HL-60 (cell line): ENCODE data around the gene TECTB.

Source experiments
- DNase-seq, 2 experiments: peaks; one replicate each; pipeline ENCODE4 v3.0.0-alpha.2; 2010 to 2020; ENCODE audit warnings: low read depth in 1 of 2, low spot score in 1 of 2
- H3K27ac ChIP-seq: fragments of 250-450 bp; sonication (Bioruptor Pico); replicated peaks from 2 replicates; pipeline ENCODE4 v1.5.1; 2020; ENCODE audit warnings: mild to moderate bottlenecking, moderate library complexity
- H3K27me3 ChIP-seq: fragments of 250-450 bp; sonication (Bioruptor Pico); 2 replicates; pipeline ENCODE4 v1.5.1; 2021; ENCODE audit warnings: mild to moderate bottlenecking, moderate library complexity; ENCODE audit not compliant: insufficient read depth, poor library complexity, severe bottlenecking
- H3K4me3 ChIP-seq: replicated peaks from 2 replicates; pipeline ENCODE4 v1.5.1; 2011; ENCODE audit warnings: mild to moderate bottlenecking, control low read depth, low read length; ENCODE audit not compliant: insufficient read depth
- CTCF ChIP-seq: IDR thresholded peaks from one replicate; pipeline ENCODE4 v1.5.1; 2011; ENCODE audit warnings: low read length, control low read depth, inconsistent platforms; ENCODE audit not compliant: insufficient read depth
- GABPA ChIP-seq: IDR thresholded peaks from 2 replicates; pipeline ENCODE4 v1.6.1; 2012; ENCODE audit warnings: low read depth
- POLR2AphosphoS5 ChIP-seq: IDR thresholded peaks from 2 replicates; pipeline ENCODE4 v1.6.1; 2012; ENCODE audit warnings: low read depth
- REST ChIP-seq: IDR thresholded peaks from 2 replicates; pipeline ENCODE4 v1.6.1; 2012; ENCODE audit warnings: low read depth; ENCODE audit not compliant: insufficient replicate concordance
- SPI1 ChIP-seq: IDR thresholded peaks from 2 replicates; pipeline ENCODE4 v1.6.1; 2012; ENCODE audit warnings: low read depth, mild to moderate bottlenecking, borderline replicate concordance

The TECTB gene

DNA sequence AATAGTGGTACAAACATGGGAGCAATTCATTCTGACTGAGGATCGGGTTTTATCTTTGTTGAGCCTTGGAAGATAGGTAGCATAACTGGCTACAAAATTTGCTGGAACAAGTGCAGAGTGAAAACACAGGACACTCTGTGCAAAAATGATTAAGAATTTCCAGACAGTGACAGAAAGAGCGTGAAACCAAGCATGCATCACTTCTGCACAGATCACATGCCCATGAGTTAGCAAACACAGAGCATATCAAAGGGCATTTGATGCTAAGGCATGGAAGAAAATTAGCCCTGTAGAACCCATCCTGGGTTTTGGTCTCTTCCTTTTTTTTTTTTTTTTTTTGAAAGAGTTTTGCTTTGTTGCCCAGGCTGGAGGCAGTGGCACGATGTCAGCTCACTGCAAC is 28.3 kb downstream of the TECTB start:
- no peak for DNase-seq
- H3K27me3 ChIP-seq, result peaks cover 6% of the 10 kb centered on the region
- TF ChIP-seq POLR2AphosphoS5 (no peak), SPI1 (no peak), CTCF (no peak), REST (no peak), GABPA (no peak)
- no peak overlapping the region for H3K4me3 ChIP-seq
- no peak overlapping the region for H3K27ac ChIP-seq

GRCh38 chr10:112313234-112313633 is 30.0 kb downstream of the TECTB start:
- no peak for DNase-seq
- Histone ChIP-seq H3K4me3 (no peak overlapping the region), H3K27me3 (peaks cover 6% of the 10 kb centered on the region), H3K27ac (no peak overlapping the region)
- no peak for TF ChIP-seq POLR2AphosphoS5
- TF ChIP-seq CTCF, result no peak
- TF ChIP-seq SPI1, result no peak
- TF ChIP-seq REST, result no peak
- TF ChIP-seq GABPA, result no peak

DNA sequence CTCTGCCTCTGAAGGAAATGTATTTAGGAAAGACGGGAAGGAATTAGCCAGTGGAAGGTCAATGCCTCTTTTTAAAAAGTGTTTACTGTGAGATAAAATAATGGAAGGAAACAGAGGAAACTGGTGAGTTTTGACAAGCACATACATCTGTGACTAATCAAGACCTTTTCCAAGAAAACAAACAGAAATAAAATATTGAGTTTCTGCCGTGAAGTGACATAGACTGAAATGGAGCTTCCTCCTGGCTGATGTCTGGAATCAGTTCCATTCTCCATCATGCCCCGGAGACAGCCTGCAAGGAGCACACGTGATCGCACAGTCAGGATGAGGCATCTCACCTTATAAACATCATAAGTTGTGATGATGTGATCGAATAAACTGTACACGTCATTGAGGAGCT is 30.7 kb downstream of the TECTB start:
- no peak for DNase-seq
- TF ChIP-seq SPI1, result no peak
- TF ChIP-seq GABPA, result no peak
- no peak for TF ChIP-seq CTCF
- no peak for TF ChIP-seq POLR2AphosphoS5
- Histone ChIP-seq H3K4me3 (no peak overlapping the region), H3K27me3 (peaks cover 6% of the 10 kb centered on the region), H3K27ac (no peak overlapping the region)

GRCh38 chr10:112314822-112315474 is 31.7 kb downstream of the TECTB start:
- Histone ChIP-seq H3K4me3 (no peak overlapping the region), H3K27me3 (peaks cover 6% of the 10 kb centered on the region), H3K27ac (no peak overlapping the region)
- TF ChIP-seq POLR2AphosphoS5 (no peak), CTCF (peak; percentile 91), SPI1 (no peak)
- DNase-seq, result peak; percentile 25 to 53
